GM19324 (cell line): ENCODE results near the gene TTLL10.
"Not testable (repeated sequence)": the region's sequence is repeated elsewhere in the genome, so short reads cannot be mapped to it uniquely, and the experiment has no call there.

ENCODE experiments used
- ATAC-seq: cut with Tn5 transposase; IDR thresholded peaks from one replicate; pipeline ENCODE4 v1.9.1; 2021; ENCODE audit warnings: mild to moderate bottlenecking, moderate library complexity; ENCODE audit not compliant: unreplicated experiment, low FRiP score

The TTLL10 gene

DNA sequence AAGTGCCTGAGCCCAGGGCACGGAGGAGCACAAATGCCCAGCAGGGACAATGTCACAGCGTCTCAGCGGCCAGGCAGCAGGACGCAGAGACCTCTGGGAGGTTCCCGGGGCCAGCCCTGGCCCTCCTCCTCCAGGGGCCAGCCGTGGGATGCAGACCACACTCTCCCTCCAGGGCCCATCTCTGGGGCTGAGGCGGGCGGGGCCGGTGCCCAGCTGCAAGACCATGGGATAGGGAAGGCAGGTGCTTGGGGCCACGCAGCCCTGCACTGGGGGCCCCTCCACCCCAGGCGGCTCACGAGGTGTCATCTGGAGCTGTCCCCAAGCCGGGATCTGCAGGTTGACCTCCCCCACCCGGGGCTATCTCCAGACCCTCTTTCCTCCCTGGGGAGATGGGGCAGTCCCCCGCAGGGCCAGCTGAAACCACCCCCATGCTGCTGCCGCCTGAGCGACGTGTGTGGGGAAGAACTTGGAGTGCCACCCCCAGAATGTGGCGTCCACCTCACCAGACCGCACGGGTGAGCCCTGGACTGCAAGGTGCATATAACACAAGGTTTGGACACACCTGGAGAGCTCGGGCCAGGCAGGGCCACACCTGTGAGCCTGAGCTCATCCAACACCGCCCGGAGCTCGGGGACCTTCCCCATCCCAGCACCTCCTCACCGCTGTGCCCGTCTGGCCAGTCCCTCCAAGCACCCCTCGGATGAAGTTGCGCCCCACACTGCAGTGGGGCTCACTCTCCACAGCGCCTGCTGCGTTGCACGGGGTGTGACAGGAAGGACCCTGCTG, 4.1 kb upstream of the TTLL10 start:
- ATAC-seq = no peak

DNA sequence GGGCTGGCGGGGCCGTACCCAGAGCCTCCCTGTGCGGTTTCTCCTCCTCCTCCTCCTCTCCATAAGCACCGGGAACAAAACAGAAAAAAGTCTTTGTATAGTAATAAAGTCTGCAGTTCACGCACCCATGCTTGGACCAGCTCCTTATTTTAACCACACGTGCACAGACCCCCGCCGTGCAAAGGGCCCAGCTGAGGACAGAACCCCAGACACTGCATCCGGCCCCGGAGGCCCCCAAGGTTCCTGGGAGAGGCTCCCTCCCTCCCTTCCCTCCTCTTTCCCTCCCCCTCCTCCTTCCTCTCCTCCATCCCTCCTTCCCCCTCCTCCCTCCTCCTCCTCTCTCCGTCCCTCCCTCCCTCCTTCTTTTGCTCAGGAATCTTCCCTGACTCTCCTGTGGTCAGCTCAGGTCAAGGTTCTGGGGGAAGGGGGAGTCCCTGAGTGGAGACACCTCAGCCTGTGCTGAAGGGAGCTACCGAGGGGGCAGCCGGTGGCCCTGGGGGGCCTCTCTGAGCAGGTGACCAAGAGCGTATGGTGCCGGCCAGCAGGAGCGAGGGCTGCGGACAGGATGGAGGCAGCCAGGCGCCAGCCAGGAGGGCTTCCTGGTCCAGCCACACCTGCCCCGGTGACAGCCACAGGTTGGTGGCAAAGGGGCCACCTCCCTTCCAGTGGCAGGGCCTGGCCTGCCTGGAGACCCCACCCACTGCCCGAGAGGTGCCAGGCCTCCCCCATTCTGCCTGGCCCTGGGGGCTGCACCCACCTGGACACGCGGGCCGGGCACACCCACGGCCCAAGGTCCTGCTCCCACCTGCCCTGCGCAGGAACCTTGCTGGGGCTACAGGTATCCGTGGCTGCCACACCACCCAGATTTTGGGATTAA, 3.2 kb upstream of the TTLL10 start:
- no peak for ATAC-seq

DNA sequence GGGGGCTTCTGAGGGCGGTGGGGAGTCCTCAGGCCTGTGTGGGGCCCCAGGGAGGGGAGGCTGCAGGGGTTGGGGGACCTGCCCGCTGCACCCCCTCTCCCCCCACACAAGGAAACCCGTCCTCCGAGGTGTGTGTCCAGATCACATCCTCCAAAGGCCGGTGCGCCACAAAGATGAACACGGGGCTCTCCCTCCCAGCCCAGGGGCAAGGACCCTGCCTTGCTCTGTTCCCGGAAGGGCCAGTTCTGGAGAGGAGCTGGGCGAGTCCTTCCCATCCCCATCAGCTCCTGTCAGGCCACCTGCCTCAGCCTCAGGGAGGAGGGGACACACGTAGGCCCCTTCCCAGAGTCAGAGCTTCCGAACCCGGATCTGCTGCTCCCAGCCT, 2.5 kb upstream of the TTLL10 start:
- no peak for ATAC-seq

DNA sequence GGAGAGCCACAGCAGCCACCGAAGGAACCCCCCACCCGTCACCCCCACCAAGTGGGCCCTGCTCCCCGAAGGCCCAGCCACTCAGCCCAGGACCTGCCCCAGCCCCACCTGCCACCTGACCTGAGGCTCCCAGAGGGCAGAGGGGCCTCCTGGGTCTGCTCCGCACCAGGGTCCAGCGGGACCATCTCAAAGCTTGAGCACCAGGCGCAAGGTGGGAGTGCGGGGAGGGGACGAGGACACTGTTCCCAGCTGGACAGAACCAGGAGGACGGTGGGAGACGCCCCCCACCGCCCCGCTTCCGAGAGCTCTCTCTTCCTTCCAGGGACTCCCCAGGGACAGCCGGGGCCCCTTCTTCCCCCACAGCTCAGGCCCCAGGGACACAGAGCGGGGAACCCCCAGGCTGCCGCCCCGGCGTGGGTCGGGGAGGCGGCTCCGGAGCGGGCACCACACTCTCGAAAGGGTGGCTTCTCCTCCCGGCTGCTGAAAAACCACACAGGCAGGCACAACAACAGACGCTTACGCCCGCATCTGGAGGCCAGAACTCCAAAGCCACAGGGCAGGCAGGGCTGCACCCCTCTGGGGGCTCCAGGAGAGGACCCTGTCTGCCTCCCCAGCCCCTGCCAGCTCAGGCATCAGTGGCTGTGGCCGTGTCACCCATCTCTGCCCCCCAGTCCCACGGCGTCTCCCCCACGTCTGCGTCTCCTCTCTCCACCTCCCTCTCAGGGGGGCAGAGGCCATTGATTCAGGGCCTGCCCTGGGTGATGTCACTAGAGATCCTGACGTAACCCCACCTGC, 1.9 kb upstream of the TTLL10 start:
- no peak for ATAC-seq

DNA sequence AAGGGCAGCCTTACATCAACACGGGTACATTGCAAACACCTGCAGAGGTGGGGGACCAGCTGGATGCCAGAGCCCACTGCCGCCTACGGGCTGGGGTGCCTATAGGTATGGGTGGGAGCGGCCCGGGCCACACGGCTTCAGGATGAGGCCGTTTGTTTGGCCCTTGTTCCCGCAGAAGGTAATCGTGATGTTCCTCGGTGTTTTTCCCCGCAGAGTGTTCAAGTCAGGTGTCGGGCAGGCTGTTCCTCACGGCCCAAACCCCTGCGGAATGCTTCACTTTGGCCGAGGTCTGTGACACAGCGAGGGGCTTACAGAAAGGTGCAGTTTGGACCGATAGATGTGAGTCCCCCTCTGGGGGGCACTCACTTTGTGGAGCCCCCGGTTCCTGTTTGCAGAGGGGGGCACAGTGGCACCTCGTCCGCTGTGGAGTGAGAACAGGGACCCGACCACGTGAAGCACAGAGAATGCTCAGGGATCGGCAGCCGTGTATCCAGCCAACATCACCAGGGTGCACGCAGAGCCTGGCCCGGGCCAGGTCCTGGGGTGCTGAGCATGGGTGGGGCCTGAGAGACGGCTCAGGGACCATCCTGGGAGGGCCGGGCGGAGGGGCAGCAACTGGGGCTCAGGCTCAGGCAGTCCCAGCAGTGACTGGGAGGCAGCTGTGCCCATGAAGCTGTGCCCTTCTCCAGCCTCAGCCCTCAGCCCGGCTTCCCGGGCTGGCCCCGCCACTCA, 453 bp upstream of the TTLL10 start:
- no peak for ATAC-seq

DNA sequence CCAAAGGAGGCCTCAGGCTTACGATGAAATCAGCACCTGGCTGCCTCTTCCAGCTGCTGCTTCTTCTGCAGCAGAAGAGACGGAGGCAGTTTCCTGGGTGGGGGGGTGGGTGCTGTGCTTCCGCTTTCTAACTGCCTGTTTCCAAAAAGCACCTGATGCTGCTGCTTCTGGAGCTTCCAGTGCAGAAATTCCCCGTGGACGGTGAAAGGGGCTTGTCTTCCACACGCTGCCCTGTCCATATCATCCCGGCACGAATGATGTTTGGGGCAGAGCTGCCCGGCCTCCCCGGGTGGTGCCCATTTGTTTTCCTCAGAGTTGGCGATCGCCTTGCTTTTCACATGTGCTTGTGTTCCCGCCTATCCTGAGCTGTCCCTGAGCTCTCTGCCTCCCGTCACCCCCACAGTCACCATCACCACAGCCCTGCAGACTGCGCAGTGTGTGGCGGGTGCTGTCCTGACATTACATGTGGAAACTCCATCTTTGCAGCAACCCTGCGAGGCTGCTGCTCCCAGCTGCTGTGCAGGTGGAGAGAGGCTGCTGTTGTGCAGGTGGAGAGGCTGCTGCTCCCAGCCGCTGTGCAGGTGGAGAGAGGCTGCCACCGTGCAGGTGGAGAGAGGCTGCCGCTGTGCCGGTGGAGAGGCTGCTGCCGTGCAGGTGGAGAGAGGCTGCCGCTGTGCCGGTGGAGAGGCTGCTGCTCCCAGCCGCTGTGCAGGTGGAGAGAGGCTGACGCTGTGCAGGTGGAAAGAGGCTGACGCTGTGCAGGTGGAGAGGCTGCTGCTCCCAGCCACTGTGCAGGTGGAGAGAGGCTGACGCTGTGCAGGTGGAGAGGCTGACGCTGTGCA, 1.8 kb downstream of the TTLL10 start:
- no peak for ATAC-seq

DNA sequence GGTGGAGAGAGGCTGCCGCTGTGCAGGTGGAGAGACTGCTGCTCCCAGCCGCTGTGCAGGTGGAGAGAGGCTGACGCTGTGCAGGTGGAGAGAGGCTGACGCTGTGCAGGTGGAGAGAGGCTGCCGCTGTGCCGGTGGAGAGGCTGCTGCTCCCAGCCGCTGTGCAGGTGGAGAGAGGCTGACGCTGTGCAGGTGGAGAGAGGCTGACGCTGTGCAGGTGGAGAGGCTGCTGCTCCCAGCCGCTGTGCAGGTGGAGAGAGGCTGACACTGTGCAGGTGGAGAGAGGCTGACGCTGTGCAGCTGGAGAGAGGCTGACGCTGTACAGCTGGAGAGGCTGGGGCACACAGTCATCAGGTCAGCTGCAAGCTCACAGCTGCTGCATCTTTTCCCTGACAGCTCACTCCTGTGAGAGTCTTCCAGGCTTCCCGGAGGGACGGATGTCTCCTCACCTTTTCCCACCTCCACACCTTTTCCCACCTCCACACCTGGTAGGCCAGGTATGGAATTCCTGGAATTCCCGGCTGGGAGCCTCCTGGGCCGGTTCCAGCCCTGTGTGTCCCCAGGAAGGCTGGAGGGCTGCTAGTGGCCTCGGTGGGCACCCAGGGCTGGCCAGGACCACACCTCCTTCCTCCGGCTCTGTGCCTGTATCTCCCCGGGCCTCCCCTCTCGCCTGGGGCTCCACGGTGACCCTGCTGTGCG, 2.5 kb downstream of the TTLL10 start:
- not testable (repeated sequence) for ATAC-seq

DNA sequence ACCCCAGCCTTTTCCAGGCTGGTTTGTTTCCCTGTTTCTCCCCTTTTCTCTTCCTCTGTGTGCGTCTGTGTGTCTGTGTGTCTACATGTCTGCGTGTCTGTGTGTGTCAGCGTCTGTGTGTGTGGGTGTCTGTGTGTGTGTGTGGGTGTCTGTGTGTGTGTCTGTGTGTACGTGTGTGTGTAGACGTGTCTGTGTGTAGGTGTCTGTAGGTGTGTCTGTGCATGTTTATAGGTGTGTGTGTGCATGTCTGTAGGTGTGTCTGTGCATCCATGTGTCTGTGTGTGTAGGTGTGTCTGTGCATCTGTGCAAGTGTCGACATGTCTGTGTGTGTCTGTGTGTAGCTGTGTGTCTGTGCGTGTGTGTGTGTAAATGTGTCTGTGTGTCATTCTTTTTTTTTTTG, 3.3 kb downstream of the TTLL10 start:
- ATAC-seq = no peak

DNA sequence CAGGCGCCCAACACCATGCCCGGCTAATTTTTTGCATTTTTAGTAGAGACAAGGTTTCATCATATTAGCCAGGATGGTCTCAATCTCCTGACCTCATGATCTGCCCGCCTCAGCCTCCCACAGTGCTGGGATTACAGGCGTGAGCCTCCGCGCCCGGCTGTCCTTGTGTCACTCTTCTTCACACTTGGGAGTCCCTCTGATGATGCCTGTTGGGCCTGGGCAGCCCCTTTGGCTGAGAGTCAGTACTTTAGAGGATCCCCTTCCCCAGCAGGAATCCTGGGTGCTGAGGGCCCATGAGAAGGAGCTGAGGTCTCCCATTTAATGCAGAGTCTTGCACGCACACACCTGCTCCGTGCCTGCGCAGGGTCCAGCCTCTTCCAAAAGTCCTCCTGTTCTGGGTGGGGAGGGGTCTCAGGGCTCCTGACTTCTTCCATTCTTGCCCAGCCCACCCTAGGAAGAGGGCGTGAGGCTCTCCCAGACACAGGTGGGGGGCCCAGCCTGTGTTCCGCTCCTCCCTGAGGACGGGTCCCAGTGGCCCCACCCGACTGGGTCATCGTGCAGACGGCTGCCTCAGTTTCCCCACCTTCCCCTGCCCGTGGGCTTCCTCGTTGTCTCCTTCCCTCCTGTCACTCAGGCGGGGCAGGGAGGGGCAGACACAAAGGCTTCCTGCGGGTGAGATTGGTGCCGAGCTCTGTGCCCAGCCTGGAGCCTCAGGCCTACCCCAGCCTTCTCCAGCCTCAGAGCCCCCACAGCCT, 3.9 kb downstream of the TTLL10 start:
- no peak for ATAC-seq

DNA sequence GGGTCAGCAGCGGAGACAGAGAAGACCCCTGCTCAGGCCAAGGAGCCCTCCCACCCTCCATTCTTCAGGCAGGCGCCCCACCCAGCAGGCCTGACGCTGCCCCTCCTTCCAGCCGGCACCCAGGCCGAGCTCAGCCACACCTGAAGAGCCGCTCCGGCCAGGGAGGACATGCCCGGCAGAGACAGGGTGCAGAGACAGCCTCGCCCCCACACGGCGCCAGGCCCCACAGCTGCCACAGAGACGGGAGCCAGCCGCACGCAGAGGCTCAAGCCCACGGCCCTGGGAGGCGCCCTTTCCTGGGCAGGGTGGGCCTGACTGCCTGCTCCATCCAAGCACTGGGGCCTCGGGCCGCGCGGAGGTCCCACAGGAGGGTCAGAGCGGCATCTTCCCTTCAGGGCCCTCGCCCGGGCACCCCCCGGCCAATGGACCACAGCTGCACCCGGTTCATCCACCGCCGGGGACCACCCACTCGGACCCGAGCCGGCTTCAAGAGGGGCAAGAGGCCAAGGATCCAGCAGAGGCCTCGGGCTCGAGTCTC, 5.2 kb downstream of the TTLL10 start:
- no peak for ATAC-seq

DNA sequence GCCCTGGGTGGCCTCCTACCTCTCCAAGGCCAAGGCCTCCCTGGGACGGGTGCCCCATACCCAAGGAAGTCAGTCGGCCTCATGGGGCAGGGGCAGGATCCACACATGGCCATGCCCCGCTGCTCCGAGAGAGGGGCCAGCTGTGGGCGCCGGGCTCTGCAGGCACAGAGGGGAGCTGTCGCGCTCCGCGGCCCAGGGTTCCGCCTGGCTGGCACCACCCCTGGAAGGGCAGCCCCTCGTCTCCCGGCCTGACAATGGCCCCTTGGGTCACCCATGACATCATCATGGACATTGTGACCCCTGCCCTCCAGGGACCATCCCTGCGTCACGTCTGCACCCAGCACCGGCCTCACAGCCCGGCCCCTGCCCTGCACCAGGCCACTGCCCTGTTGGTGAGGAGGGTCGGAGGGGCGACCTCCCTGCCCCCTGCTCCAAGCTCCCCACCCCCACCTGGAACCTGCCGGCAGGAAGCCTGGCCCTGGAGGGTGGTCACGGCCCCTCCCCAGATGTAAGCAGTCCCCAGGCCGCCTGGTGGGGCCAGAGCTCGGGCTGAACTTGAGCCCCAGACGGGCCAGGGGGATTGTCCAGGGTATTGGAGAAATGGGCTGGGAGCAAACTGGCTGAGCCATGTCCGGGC, 5.8 kb downstream of the TTLL10 start:
- ATAC-seq = no peak

DNA sequence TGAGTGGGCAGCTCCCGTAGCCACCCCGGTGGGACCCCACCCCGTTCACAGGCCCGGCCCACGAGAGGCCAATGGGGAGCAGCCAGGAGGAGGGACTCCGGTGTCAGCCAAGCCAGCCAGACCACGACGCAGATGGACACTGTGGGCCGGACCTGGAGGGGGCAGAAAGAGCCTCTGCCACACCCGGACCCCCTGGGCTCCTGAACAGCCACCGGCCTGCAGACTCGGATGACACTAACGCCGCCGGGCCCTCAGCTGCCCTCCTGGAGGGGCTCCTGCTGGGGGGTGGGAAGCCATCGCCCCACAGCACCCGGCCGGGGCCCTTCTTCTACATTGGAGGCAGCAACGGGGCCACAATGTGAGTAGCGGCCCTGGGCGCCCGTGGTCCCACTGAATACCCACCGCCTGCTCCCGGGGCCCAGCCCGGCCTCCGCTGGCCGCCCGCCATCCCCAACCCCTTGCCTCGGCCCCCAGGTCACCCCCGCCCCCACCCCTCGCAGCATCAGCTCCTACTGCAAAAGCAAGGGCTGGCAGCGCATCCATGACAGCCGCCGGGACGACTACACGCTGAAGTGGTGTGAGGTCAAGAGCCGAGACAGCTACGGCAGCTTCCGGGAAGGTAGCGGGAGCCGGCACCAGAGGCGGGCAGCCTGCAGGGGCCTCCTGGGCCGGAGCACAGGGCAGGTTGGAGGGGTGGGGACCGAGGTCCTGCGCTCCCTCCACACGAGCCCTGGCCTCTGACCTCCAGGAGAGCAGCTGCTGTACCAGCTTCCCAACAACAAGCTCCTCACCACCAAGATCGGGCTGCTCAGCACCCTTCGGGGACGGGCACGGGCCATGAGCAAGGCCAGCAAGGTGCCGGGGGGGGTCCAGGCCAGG, 6.5 kb downstream of the TTLL10 start:
- ATAC-seq = no peak

DNA sequence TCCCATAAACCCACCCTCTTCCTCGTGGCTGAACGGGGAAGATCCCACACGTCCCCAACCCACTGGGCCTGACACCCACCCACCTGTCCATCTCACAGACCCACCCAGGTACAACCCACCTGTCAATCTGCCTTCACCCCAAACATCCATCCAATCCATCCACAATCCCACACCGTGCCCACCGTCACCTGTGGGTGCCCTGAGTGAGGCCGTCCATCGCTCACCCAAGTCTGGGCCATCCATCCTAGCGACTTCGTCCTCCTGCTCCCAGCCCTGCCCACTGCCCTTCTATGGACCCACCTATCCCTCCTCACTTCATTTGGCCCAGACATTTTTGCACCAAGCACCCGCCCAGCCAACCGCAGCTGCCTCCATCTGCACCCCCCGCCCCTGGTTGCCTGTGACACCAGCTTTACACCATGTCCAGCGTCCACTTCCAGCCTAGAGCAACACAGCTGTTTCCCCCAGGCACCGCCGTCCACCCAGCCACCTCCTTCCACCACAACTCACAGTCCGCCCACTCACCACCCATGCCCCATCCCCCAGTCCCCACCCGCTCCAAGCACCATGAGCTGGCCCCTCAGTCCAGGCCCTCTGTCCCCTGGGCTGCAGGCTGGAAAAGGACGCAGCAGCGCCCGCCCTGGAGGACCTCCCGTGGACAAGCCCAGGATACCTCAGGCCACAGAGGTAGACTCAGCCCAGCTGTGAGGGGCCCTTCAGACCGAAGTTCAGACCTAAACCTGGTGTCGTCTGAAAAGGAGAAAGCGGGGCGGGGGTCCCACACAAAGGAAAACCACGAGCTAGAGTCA, 7.7 kb downstream of the TTLL10 start:
- no peak for ATAC-seq

DNA sequence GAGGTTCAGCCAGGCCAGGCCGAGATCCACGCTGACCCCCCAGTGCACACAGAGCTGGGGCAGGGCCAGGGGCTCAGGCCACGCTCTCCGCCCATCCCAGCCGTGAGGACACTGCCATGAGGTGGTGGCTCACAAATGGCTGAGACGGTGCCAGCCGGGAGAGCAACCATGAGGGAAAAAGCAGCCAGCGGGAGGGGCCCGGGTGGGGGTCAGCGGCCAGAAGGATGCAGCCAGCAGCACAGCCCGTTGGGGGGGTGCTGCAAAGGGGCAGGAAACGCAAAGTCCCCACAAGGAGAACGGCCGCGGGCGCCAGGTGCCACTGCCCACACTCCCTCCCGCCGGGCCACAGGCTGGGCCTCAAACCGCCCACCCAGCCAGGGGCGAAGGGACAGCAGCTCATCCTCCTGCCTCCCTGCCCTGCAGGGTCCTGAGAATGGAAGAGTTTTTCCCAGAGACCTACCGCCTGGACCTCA, 8.3 kb downstream of the TTLL10 start:
- no peak for ATAC-seq

DNA sequence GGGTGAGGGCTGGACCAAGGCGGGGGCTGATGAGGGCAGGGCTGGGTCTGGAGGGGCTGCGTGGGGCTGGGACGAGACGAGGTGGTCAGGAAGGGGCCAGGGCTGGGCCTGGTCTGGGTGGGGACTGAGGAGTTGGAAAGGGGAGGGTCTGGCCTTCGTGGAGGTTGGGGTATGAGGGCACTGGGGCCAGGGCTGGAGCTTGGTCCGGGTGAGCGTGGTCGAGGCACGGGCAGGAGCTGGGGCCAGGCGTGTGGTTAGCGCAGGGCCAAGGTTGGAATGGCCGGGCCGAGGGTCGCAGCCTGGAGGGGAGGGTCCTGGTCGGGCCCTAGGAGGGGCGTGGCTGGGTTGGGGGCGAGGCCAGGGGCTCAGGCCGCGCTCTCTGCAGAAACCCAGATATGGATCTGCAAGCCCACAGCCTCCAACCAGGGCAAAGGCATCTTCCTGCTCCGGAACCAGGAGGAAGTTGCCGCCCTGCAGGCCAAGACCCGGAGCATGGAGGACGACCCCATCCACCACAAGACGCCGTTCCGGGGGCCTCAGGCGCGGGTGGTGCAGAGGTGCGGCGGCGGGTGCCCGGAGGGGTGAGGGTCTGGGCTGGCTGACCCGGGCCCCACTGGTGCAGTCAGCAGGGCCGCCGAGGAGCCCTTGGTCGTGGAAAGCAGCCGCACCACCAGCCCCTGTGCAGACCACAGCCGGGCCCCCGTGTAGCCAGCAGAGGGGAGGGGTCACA, 9.0 kb downstream of the TTLL10 start:
- ATAC-seq = no peak
